ENCODE measurements around the gene GRB10. TPM values are rescaled to one million over a fixed set of nuclear protein-coding genes. Genes with fewer than 3 reads are reported as not detected.
A peak's percentile ranks its signal among the peaks of the same experiment; 100 is the strongest.

GRB10 gene
- total RNA-seq, 1 donor from 2014 or later, result 48.6 TPM

DNA sequence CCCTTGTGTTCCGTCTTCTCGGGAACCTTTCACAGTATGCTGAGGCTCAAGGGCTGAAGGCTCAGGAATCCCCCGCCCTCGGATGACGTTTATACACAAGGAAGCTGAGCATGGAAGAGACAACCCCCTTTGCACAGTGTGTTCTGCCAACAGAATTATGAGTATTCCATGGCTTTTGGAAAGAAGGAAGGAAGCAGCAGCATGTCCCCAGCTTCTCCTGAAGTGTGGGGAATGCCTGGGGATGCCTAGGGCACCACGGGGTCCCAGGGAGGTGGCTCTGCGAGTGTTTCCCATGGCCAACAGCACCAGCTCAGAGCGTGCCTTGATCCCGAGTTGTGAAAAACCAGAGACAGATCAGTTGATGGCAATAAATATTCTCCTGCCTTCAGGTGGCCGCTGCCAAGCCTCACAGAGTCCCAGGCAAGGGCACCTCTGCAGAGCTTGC, 128.7 kb downstream of the GRB10 start:
- H3K4me1 ChIP-seq, result peaks cover 62% of the 10 kb centered on the region
- peak; percentile 49 to 93 for DNase-seq (ENCODE audit: extremely low spot score in 2 of 2)
- intact Hi-C loops (cut with DNase I), result no loop called here
- H3K9me3 ChIP-seq, result no peaks in the 10 kb centered on the region
- TF ChIP-seq POLR2AphosphoS5 (IDR thresholded peaks at IDR 0.05; ENCODE audit: insufficient read depth in 1 of 2, low read depth in 1 of 2) (peak; percentile 74 to 77), POLR2A (IDR thresholded peaks at IDR 0.05) (no peak)
- peak overlapping the region; percentile 68 for H3K27ac ChIP-seq
- peak overlapping the region in 1 of 2 donors; percentile 7 for H3K4me3 ChIP-seq
- H3K36me3 ChIP-seq, result no peaks in the 10 kb centered on the region
- no peaks in the 10 kb centered on the region for H3K27me3 ChIP-seq

- Histone ChIP-seq H3K27ac (peak overlapping the region; percentile 68), H3K4me1 (peaks cover 55% of the 10 kb centered on the region), H3K4me3 (peak overlapping the region in 1 of 2 donors; percentile 7), H3K9me3 (no peaks in the 10 kb centered on the region), H3K27me3 (no peaks in the 10 kb centered on the region), H3K36me3 (no peaks in the 10 kb centered on the region)
- TF ChIP-seq POLR2A (IDR thresholded peaks at IDR 0.05) (no peak), POLR2AphosphoS5 (IDR thresholded peaks at IDR 0.05; ENCODE audit: insufficient read depth in 1 of 2, low read depth in 1 of 2) (peak in 1 of 2 donors; percentile 73), CTCF (IDR thresholded peaks at IDR 0.05) (no peak)
- DNase-seq (ENCODE audit: extremely low spot score in 2 of 2), result peak; percentile 77 to 96
- intact Hi-C loops (cut with DNase I), result no loop called here
These were observed 129.4 kb downstream of the GRB10 start for GRCh38 chr7:50653126-50653864.

- TF ChIP-seq POLR2A (IDR thresholded peaks at IDR 0.05) (no peak), POLR2AphosphoS5 (IDR thresholded peaks at IDR 0.05; ENCODE audit: insufficient read depth in 1 of 2, low read depth in 1 of 2) (no peak), CTCF (IDR thresholded peaks at IDR 0.05) (no peak)
- Histone ChIP-seq H3K9me3 (no peaks in the 10 kb centered on the region), H3K36me3 (no peaks in the 10 kb centered on the region), H3K4me1 (peaks cover 47% of the 10 kb centered on the region), H3K4me3 (no peak overlapping the region), H3K27me3 (no peaks in the 10 kb centered on the region), H3K27ac (peak overlapping the region; percentile 68)
- intact Hi-C loops (cut with DNase I), result no loop called here
- peak in 1 of 2 donors; percentile 77 for DNase-seq (ENCODE audit: extremely low spot score in 2 of 2)
These were observed 130.1 kb downstream of the GRB10 start for GRCh38 chr7:50652400-50653125.

DNA sequence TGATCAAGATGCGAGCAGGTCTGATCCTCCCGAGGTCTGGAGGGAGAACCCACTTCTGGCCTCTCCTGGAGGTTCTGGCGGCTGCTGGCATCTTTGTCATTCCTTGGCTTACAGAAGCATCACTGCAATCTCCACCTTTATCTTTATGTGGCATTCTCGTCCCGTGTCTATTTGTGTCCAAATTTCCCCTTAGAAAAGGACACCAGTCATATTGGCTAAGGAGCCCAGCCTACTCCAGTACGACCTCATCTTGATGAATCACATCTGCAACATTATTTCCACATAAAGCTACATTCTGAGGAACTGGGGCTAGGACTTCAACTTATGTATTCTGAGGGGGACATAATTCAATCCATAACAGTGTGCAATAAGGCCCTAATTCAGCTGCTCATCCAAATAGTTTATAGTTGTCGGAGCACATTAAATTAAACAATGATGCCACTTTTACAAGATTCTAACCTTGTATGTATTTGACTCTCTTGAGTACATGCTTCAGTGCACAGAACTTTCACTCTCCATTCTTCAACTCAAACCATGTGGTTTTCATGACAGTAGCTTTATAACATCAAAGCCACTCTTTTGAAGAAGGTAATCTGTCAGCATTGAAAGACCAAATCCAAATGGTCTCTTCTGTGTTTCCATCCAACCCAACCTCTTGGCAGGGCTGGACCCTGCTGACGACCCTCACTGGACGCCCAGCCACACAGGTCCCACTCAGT, 131.3 kb downstream of the GRB10 start:
- Histone ChIP-seq H3K27me3 (no peaks in the 10 kb centered on the region), H3K27ac (no peak overlapping the region), H3K36me3 (no peaks in the 10 kb centered on the region), H3K4me3 (no peak overlapping the region), H3K9me3 (no peaks in the 10 kb centered on the region), H3K4me1 (peaks cover 39% of the 10 kb centered on the region)
- peak in 1 of 2 donors; percentile 70 for DNase-seq (ENCODE audit: extremely low spot score in 2 of 2)
- TF ChIP-seq CTCF (IDR thresholded peaks at IDR 0.05), result no peak
- no peak for TF ChIP-seq POLR2A (IDR thresholded peaks at IDR 0.05)
- TF ChIP-seq POLR2AphosphoS5 (IDR thresholded peaks at IDR 0.05; ENCODE audit: insufficient read depth in 1 of 2, low read depth in 1 of 2), result no peak
- intact Hi-C loops (cut with DNase I), result no loop called here

DNA sequence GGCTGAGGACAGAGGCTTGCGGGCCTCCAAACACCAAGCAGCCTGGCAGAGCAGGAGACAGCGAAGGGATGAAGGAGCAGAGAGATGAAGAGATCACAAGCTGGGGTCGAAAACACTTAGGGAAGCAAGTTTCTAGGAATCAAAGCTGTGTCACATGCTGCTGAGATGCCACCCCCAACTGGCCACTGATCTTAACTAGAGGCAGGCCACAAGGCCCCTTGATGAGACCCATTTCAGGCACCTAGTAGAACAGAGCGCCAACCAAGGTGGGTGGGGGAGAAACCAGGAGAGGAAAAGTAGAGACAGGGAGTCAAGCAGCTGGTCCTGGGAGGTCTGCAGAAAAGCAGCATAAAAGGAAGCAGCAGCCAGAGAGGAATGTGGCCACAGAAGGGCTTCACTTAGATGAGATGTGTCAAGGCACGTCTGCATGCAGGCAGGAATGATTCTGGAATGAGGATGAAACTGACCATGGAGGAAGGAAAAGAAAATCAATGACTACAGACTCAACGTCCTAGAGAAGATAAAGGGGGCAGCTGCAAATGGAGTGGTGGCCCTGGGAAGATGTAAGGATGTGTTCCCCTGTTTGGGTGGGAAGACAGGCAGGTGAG, 132.5 kb downstream of the GRB10 start:
- H3K9me3 ChIP-seq, result no peaks in the 10 kb centered on the region
- no peak overlapping the region for H3K27ac ChIP-seq
- TF ChIP-seq POLR2A (IDR thresholded peaks at IDR 0.05), result no peak
- intact Hi-C loops (cut with DNase I), result no loop called here
- no peak overlapping the region for H3K4me3 ChIP-seq
- no peaks in the 10 kb centered on the region for H3K36me3 ChIP-seq
- DNase-seq (ENCODE audit: extremely low spot score in 2 of 2), result peak; percentile 81
- peaks cover 27% of the 10 kb centered on the region for H3K4me1 ChIP-seq
- H3K27me3 ChIP-seq, result no peaks in the 10 kb centered on the region
